Right lobe of liver (tissue), 4 donors: ENCODE data around the gene MMP17.

Source experiments
- POLR2A ChIP-seq: fragments of 450-650 bp; IDR thresholded peaks from one replicate; pipeline ENCODE4 v1.6.1; 2017; ENCODE audit warnings: antibody characterized with exemption, mild to moderate bottlenecking
- TF ChIP-seq, protein P1 (sequence below), 4 donors: fragments of 200-600 bp in 3 of 4; fragments of 450-650 bp in 1 of 4; IDR thresholded peaks; one replicate each; pipeline versions ENCODE4 v1.5.1 to v1.8.0; 2016 to 2022; ENCODE audit warnings: antibody characterized with exemption in 4 of 4, mild to moderate bottlenecking in 2 of 4
- donor health status: DM: no; HTN: no; CAD: no.
- donor health status: DM: no; HTN: no; CAD: no.
- donor health status: DM: no; HTN: yes; CAD: no.

DNA sequence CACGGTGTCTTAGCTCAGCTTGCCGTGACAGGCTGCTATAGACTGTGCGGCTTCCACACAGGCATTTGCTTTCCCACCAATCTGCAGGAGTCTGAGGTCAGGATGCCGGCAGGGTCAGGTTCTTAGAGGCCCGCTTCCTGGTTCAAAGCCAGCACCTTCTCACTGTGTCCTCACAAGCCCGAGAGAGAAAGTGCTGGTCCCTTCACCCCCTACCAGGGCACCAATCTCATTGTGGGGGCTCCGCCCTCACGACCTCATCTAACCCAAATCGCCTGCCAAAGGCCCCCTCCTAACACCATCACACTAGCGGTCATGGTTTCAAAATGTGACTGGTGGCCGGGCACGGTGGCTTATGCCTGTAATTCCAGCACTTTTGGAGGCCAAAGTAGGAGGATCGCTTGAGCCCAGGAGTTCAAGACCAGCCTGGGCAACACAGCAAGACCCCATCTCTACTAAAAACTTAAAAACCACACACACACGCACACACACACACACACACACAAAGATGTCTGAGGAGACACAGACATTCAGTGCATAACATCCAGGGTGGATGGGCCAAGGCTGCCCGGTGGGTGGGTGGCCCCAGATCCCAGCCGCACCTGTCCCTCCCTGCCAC is 26.8 kb downstream of the MMP17 start:
- TF ChIP-seq, protein P1, sequence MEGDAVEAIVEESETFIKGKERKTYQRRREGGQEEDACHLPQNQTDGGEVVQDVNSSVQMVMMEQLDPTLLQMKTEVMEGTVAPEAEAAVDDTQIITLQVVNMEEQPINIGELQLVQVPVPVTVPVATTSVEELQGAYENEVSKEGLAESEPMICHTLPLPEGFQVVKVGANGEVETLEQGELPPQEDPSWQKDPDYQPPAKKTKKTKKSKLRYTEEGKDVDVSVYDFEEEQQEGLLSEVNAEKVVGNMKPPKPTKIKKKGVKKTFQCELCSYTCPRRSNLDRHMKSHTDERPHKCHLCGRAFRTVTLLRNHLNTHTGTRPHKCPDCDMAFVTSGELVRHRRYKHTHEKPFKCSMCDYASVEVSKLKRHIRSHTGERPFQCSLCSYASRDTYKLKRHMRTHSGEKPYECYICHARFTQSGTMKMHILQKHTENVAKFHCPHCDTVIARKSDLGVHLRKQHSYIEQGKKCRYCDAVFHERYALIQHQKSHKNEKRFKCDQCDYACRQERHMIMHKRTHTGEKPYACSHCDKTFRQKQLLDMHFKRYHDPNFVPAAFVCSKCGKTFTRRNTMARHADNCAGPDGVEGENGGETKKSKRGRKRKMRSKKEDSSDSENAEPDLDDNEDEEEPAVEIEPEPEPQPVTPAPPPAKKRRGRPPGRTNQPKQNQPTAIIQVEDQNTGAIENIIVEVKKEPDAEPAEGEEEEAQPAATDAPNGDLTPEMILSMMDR (IDR thresholded peaks at IDR 0.05), result no peak
- no peak for TF ChIP-seq POLR2A
